Neutrophil (primary cell): Measurements from ENCODE around the gene AOPEP.
"Not testable (repeated sequence)": the region's sequence is repeated elsewhere in the genome, so short reads cannot be mapped to it uniquely, and the experiment has no call there.

ENCODE experiments used
- H3K27ac ChIP-seq: fragments of 200-600 bp; sonication (generic); 2 replicates; pipeline ENCODE4 v1.5.1; 2016; ENCODE audit warnings: mild to moderate bottlenecking, moderate library complexity
- H3K27me3 ChIP-seq: fragments of 200-600 bp; sonication (generic); 2 replicates; pipeline ENCODE4 v1.6.0; 2016; ENCODE audit warnings: mild to moderate bottlenecking
- H3K36me3 ChIP-seq: fragments of 200-600 bp; sonication (generic); 2 replicates; pipeline ENCODE4 v1.5.1; 2017
- H3K4me1 ChIP-seq, 2 experiments: fragments of 200-600 bp in 1 of 2; sonication (generic) in 1 of 2; 1 replicate in 1 of 2; 2 replicates in 1 of 2; pipeline versions ENCODE4 v1.5.1 to v1.6.1; 2013 to 2016; ENCODE audit warnings: low read depth in 1 of 2, low read length in 1 of 2, mild to moderate bottlenecking in 1 of 2, moderate library complexity in 1 of 2; ENCODE audit not compliant: control insufficient read depth in 1 of 2, insufficient read depth in 1 of 2
- H3K4me3 ChIP-seq, 2 experiments: fragments of 200-600 bp in 1 of 2; sonication (generic) in 1 of 2; 1 replicate in 1 of 2; 2 replicates in 1 of 2; pipeline ENCODE4 v1.5.1; 2013 to 2016; ENCODE audit warnings: low read depth in 1 of 2, low read length in 1 of 2, mild to moderate bottlenecking in 1 of 2, moderate library complexity in 1 of 2
- H3K9me3 ChIP-seq: fragments of 200-600 bp; sonication (generic); 2 replicates; pipeline ENCODE4 v1.5.1; 2016
- CTCF ChIP-seq: fragments of 200-600 bp; sonication (generic); IDR thresholded peaks from 2 replicates; pipeline ENCODE4 v1.5.1; 2016; ENCODE audit warnings: antibody characterized with exemption

AOPEP gene

GRCh38 chr9:94847486-94847885 lies 121.0 kb downstream of the AOPEP start:
- Histone ChIP-seq H3K27me3 (no peaks in the 10 kb centered on the region), H3K4me1 (no peaks in the 10 kb centered on the region), H3K9me3 (no peaks in the 10 kb centered on the region), H3K4me3 (no peak overlapping the region), H3K27ac (no peak overlapping the region), H3K36me3 (no peaks in the 10 kb centered on the region)
- no peak for TF ChIP-seq CTCF

- not testable (repeated sequence) for H3K4me1 ChIP-seq, H3K27ac ChIP-seq, H3K36me3 ChIP-seq, H3K9me3 ChIP-seq, H3K4me3 ChIP-seq, H3K27me3 ChIP-seq
Measured at GRCh38 chr9:94848791-94849190, 122.3 kb downstream of the AOPEP start.

- no peak overlapping the region for H3K4me3 ChIP-seq
- H3K9me3 ChIP-seq: no peaks in the 10 kb centered on the region
- no peaks in the 10 kb centered on the region for H3K36me3 ChIP-seq
- TF ChIP-seq CTCF: no peak
- no peaks in the 10 kb centered on the region for H3K4me1 ChIP-seq
- no peak overlapping the region for H3K27ac ChIP-seq
- H3K27me3 ChIP-seq: no peaks in the 10 kb centered on the region
Measured at GRCh38 chr9:94850540-94851434, 124.3 kb downstream of the AOPEP start.

- no peak overlapping the region for H3K4me3 ChIP-seq
- no peaks in the 10 kb centered on the region for H3K27me3 ChIP-seq
- no peak for TF ChIP-seq CTCF
- no peaks in the 10 kb centered on the region for H3K9me3 ChIP-seq
- H3K4me1 ChIP-seq: no peaks in the 10 kb centered on the region
- H3K36me3 ChIP-seq: no peaks in the 10 kb centered on the region
- H3K27ac ChIP-seq: no peak overlapping the region
Measured at GRCh38 chr9:94851467-94851866, 125.0 kb downstream of the AOPEP start.

- TF ChIP-seq CTCF: no peak
Measured at GRCh38 chr9:94851892-94852291, 125.4 kb downstream of the AOPEP start.

GRCh38 chr9:94852373-94852772 lies 125.9 kb downstream of the AOPEP start:
- H3K4me3 ChIP-seq: no peak overlapping the region
- no peaks in the 10 kb centered on the region for H3K36me3 ChIP-seq
- TF ChIP-seq CTCF: no peak
- H3K4me1 ChIP-seq: no peaks in the 10 kb centered on the region
- H3K27ac ChIP-seq: no peak overlapping the region
- no peaks in the 10 kb centered on the region for H3K9me3 ChIP-seq
- H3K27me3 ChIP-seq: no peaks in the 10 kb centered on the region

More at GRCh38 chr9:94851892-94852291, 125.4 kb downstream of the AOPEP start:
- Histone ChIP-seq H3K36me3 (no peaks in the 10 kb centered on the region), H3K27ac (no peak overlapping the region), H3K4me3 (no peak overlapping the region), H3K27me3 (no peaks in the 10 kb centered on the region), H3K4me1 (no peaks in the 10 kb centered on the region), H3K9me3 (no peaks in the 10 kb centered on the region)
